T-helper 17 cell (primary cell): ENCODE results near the gene APOC3. TPM values are rescaled to one million over a fixed set of nuclear protein-coding genes. Genes with fewer than 3 reads are reported as not detected.
"Not testable (repeated sequence)": the region's sequence is repeated elsewhere in the genome, so short reads cannot be mapped to it uniquely, and the experiment has no call there.

Experiments used
- ATAC-seq: fragments of 150-1000 bp; cut with Tn5 transposase; 2 replicates; pipeline ENCODE4 v1.10.0; 2021; ENCODE audit warnings: mild to moderate bottlenecking, moderate library complexity
- DNase-seq, 3 donors: peaks; one replicate each; pipeline versions ENCODE4 v3.0.0 to v3.0.0-alpha.2; 2020 to 2021
- H3K9me3 ChIP-seq: one replicate; pipeline ENCODE4 v1.7.0; 2013; ENCODE audit warnings: low read length, mild to moderate bottlenecking; ENCODE audit not compliant: control insufficient read depth, poor library complexity, severe bottlenecking
- H3K27ac Mint-ChIP-seq: one replicate; pipeline ENCODE4 v1.8.0; 2022; ENCODE audit warnings: mild to moderate bottlenecking, moderate library complexity, mixed read lengths
- H3K27me3 Mint-ChIP-seq: one replicate; pipeline ENCODE4 v1.8.0; 2022; ENCODE audit warnings: mixed read lengths
- H3K36me3 Mint-ChIP-seq: one replicate; pipeline ENCODE4 v1.8.0; 2022; ENCODE audit warnings: low read depth, mixed read lengths
- H3K4me1 Mint-ChIP-seq: one replicate; pipeline ENCODE4 v1.8.0; 2022; ENCODE audit warnings: mild to moderate bottlenecking, mixed read lengths
- H3K4me3 Mint-ChIP-seq: one replicate; pipeline ENCODE4 v1.8.0; 2022; ENCODE audit warnings: mild to moderate bottlenecking, moderate library complexity, mixed read lengths
- total RNA-seq, 4 donors: library from RNA in 2 of 4; stranded (reverse) in 2 of 4; gene quantifications; one replicate each; pipeline ENCODE4 v1.2.3 and lab custom pipeline; 2022 to 2026

Gene APOC3
- total RNA-seq, 2 donors from 2014 or later = not detected

DNA sequence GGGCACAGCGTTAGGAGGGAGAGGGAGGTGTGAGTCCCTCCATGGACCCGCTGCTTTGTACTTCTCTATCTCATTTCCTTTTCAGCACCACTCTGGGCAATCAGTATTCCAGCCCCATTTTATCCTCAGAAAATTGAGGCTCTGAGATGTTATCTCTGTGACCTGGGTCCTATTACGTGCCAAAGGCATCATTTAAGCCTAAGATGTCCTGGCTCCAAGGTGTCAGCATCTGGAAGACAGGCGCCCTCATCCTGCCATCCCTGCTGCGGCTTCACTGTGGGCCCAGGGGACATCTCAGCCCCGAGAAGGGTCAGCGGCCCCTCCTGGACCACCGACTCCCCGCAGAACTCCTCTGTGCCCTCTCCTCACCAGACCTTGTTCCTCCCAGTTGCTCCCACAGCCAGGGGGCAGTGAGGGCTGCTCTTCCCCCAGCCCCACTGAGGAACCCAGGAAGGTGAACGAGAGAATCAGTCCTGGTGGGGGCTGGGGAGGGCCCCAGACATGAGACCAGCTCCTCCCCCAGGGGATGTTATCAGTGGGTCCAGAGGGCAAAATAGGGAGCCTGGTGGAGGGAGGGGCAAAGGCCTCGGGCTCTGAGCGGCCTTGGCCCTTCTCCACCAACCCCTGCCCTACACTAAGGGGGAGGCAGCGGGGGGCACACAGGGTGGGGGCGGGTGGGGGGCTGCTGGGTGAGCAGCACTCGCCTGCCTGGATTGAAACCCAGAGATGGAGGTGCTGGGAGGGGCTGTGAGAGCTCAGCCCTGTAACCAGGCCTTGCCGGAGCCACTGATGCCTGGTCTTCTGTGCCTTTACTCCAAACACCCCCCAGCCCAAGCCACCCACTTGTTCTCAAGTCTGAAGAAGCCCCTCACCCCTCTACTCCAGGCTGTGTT lies 829 bp upstream of the APOC3 start:
- ATAC-seq = no peak
- Mint-ChIP-seq H3K36me3 (no peaks in the 10 kb centered on the region), H3K27me3 (no peaks in the 10 kb centered on the region), H3K27ac (no peak overlapping the region), H3K4me1 (no peaks in the 10 kb centered on the region), H3K4me3 (no peak overlapping the region)
- no peaks in the 10 kb centered on the region for H3K9me3 ChIP-seq
- no peak for DNase-seq

DNA sequence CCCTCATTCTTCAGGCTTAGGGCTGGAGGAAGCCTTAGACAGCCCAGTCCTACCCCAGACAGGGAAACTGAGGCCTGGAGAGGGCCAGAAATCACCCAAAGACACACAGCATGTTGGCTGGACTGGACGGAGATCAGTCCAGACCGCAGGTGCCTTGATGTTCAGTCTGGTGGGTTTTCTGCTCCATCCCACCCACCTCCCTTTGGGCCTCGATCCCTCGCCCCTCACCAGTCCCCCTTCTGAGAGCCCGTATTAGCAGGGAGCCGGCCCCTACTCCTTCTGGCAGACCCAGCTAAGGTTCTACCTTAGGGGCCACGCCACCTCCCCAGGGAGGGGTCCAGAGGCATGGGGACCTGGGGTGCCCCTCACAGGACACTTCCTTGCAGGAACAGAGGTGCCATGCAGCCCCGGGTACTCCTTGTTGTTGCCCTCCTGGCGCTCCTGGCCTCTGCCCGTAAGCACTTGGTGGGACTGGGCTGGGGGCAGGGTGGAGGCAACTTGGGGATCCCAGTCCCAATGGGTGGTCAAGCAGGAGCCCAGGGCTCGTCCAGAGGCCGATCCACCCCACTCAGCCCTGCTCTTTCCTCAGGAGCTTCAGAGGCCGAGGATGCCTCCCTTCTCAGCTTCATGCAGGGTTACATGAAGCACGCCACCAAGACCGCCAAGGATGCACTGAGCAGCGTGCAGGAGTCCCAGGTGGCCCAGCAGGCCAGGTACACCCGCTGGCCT lies 641 bp downstream of the APOC3 start:
- H3K4me1 Mint-ChIP-seq = peaks cover 5% of the 10 kb centered on the region
- ATAC-seq (no peak), DNase-seq (no peak)
- no peak overlapping the region for H3K4me3 Mint-ChIP-seq
- H3K27ac Mint-ChIP-seq = no peak overlapping the region
- no peaks in the 10 kb centered on the region for H3K36me3 Mint-ChIP-seq
- no peaks in the 10 kb centered on the region for H3K9me3 ChIP-seq
- no peaks in the 10 kb centered on the region for H3K27me3 Mint-ChIP-seq

- Mint-ChIP-seq H3K27me3 (no peaks in the 10 kb centered on the region), H3K36me3 (no peaks in the 10 kb centered on the region)
Measured at GRCh38 chr11:116831790-116832349, 2.2 kb downstream of the APOC3 start.

DNA sequence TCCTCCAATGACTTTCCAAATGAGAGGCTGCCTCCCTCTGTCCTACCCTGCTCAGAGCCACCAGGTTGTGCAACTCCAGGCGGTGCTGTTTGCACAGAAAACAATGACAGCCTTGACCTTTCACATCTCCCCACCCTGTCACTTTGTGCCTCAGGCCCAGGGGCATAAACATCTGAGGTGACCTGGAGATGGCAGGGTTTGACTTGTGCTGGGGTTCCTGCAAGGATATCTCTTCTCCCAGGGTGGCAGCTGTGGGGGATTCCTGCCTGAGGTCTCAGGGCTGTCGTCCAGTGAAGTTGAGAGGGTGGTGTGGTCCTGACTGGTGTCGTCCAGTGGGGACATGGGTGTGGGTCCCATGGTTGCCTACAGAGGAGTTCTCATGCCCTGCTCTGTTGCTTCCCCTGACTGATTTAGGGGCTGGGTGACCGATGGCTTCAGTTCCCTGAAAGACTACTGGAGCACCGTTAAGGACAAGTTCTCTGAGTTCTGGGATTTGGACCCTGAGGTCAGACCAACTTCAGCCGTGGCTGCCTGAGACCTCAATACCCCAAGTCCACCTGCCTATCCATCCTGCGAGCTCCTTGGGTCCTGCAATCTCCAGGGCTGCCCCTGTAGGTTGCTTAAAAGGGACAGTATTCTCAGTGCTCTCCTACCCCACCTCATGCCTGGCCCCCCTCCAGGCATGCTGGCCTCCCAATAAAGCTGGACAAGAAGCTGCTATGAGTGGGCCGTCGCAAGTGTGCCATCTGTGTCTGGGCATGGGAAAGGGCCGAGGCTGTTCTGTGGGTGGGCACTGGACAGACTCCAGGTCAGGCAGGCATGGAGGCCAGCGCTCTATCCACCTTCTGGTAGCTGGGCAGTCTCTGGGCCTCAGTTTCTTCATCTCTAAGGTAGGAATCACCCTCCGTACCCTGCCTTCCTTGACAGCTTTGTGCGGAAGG lies 2.9 kb downstream of the APOC3 start:
- no peaks in the 10 kb centered on the region for H3K9me3 ChIP-seq
- no peak overlapping the region for H3K4me3 Mint-ChIP-seq
- H3K27ac Mint-ChIP-seq = no peak overlapping the region
- ATAC-seq (no peak), DNase-seq (no peak)
- H3K4me1 Mint-ChIP-seq = peaks cover 8% of the 10 kb centered on the region
- no peaks in the 10 kb centered on the region for H3K36me3 Mint-ChIP-seq
- no peaks in the 10 kb centered on the region for H3K27me3 Mint-ChIP-seq

More at GRCh38 chr11:116831790-116832349, 2.2 kb downstream of the APOC3 start:
- DNase-seq (no peak), ATAC-seq (no peak)
- H3K4me3 Mint-ChIP-seq = no peak overlapping the region
- peaks cover 8% of the 10 kb centered on the region for H3K4me1 Mint-ChIP-seq
- no peak overlapping the region for H3K27ac Mint-ChIP-seq
- H3K9me3 ChIP-seq = no peaks in the 10 kb centered on the region

- Mint-ChIP-seq H3K4me3 (no peak overlapping the region), H3K4me1 (peaks cover 8% of the 10 kb centered on the region), H3K27me3 (no peaks in the 10 kb centered on the region), H3K27ac (no peak overlapping the region), H3K36me3 (no peaks in the 10 kb centered on the region)
- ATAC-seq (no peak), DNase-seq (no peak)
- no peaks in the 10 kb centered on the region for H3K9me3 ChIP-seq
Measured at GRCh38 chr11:116833491-116833815, 3.7 kb downstream of the APOC3 start.

DNA sequence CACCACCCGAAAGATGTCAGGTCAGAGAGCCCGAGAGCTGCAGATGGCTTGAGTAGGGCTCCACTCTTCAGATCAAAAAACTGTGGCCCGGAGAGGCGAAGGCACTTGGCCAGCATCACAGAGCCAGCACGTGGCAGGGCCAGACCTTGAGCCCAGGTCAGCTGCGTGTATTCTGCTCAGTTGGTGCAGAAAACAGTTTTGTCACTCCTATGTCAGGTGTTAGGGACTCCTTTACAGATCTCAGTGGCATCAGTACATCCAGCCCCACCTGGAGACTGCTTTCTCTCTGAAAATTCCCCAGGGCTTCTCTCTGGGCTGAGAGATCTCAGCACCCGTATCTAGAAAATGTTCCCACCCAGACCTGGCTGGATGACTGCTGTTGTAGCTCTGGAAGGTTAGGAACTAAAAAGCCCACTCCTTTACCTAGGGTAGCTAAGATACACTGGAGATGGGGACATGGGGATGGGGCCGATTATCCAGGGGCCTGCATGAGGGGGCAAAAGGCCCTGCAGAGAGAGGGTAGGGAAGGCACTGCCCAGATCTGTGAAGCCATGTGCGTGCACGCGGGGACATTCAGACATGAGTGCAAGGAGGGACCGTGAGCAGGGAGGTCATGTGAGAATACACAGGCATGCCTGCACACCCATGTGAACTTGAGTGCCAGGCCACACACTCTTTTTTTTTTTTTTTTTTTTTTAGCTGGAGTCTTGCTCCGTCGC lies 4.3 kb downstream of the APOC3 start:
- no peaks in the 10 kb centered on the region for H3K36me3 Mint-ChIP-seq
- ATAC-seq (no peak), DNase-seq (no peak)
- H3K27me3 Mint-ChIP-seq = no peaks in the 10 kb centered on the region
- no peaks in the 10 kb centered on the region for H3K9me3 ChIP-seq
- H3K4me3 Mint-ChIP-seq = no peak overlapping the region
- no peak overlapping the region for H3K27ac Mint-ChIP-seq
- H3K4me1 Mint-ChIP-seq = peaks cover 8% of the 10 kb centered on the region

GRCh38 chr11:116834535-116835041 lies 4.9 kb downstream of the APOC3 start:
- ATAC-seq, H3K27me3 Mint-ChIP-seq, H3K4me1 Mint-ChIP-seq, H3K27ac Mint-ChIP-seq, H3K36me3 Mint-ChIP-seq, H3K9me3 ChIP-seq, DNase-seq: not testable (repeated sequence)
- H3K4me3 Mint-ChIP-seq = peak overlapping the region; percentile 80

- Mint-ChIP-seq H3K27ac (peak overlapping the region; percentile 74), H3K4me3 (peak overlapping the region; percentile 80), H3K4me1 (peaks cover 8% of the 10 kb centered on the region), H3K36me3 (no peaks in the 10 kb centered on the region), H3K27me3 (no peaks in the 10 kb centered on the region)
- peak; percentile 3 for ATAC-seq
- H3K9me3 ChIP-seq = no peaks in the 10 kb centered on the region
- DNase-seq = no peak
Measured at GRCh38 chr11:116835042-116835772, 5.5 kb downstream of the APOC3 start.

DNA sequence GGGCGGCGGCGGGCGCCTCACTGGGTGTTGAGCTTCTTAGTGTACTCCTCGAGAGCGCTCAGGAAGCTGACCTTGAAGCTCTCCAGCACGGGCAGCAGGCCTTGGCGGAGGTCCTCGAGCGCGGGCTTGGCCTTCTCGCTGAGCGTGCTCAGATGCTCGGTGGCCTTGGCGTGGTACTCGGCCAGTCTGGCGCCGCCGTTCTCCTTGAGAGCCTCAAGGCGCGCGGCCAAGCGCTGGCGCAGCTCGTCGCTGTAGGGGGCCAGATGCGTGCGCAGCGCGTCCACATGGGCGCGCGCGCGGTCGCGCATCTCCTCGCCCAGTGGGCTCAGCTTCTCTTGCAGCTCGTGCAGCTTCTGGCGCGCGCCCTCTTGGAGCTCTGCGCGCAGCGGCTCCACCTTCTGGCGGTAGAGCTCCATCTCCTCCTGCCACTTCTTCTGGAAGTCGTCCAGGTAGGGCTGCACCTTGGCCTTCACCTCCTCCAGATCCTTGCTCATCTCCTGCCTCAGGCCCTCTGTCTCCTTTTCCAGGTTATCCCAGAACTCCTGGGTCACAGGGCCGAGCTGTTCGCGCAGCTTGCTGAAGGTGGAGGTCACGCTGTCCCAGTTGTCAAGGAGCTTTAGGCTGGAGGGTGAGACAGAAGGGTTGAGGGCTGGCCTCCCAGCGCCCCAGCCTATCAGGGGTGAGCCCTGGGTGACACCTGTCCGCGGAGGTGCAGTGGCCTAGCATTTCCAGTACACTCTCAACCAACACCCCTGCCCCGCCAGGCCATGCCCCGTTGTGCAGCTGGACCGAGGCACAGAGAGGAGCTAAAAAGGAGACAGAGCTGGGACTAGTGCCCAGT lies 6.3 kb downstream of the APOC3 start:
- peak; percentile 59 to 74 (median 61) for DNase-seq

GRCh38 chr11:116836632-116836991 lies 6.9 kb downstream of the APOC3 start:
- Mint-ChIP-seq H3K27me3 (no peaks in the 10 kb centered on the region), H3K27ac (no peak overlapping the region), H3K4me1 (peaks cover 8% of the 10 kb centered on the region), H3K36me3 (no peaks in the 10 kb centered on the region), H3K4me3 (peak overlapping the region; percentile 80)
- no peaks in the 10 kb centered on the region for H3K9me3 ChIP-seq
- ATAC-seq (no peak), DNase-seq (no peak)

More for the DNA sequence above, 6.3 kb downstream of the APOC3 start:
- H3K4me1 Mint-ChIP-seq = peaks cover 8% of the 10 kb centered on the region
- H3K9me3 ChIP-seq = no peaks in the 10 kb centered on the region
- H3K27me3 Mint-ChIP-seq = no peaks in the 10 kb centered on the region
- peak overlapping the region; percentile 80 for H3K4me3 Mint-ChIP-seq
- H3K27ac Mint-ChIP-seq = peak overlapping the region; percentile 74
- H3K36me3 Mint-ChIP-seq = no peaks in the 10 kb centered on the region
- ATAC-seq = peak; percentile 96
